Measurements from ENCODE around the gene DDX10. TPM values are rescaled to one million over a fixed set of nuclear protein-coding genes. Genes with fewer than 3 reads are reported as not detected.

DDX10 gene
- total and polyA plus RNA-seq, 2 experiments from 2014 or later: 32.4 to 37.8 TPM

GRCh38 chr11:108647701-108648527 lies 17.0 kb upstream of the DDX10 start:
- Histone ChIP-seq H2AFZ (peak overlapping the region; percentile 66; the same call in 1 of the 2 replicates), H3K4me1 (ENCODE audit: insufficient read depth) (0 out of 2 replicates have a peak, but pooled peaks cover 17% of the 10 kb centered on the region), H3F3A (replicated peaks; ENCODE audit: low read depth) (no peaks in the 10 kb centered on the region), H3K79me2 (replicated peaks; ENCODE audit: insufficient read depth) (no peaks in the 10 kb centered on the region), H3K27me3 (ENCODE audit: insufficient read depth) (no peaks in the 10 kb centered on the region), H3K9me2 (ENCODE audit: insufficient read depth) (no peaks in the 10 kb centered on the region), H3K4me2 (no peak overlapping the region), H4K20me1 (replicated peaks; ENCODE audit: insufficient read depth) (no peaks in the 10 kb centered on the region), H3K36me3 (ENCODE audit: insufficient read depth) (no peaks in the 10 kb centered on the region), H3K4me3 (no peak overlapping the region), H3K27ac (ENCODE audit: low read depth) (no peak overlapping the region)
- peaks cover 2% of the 10 kb centered on the region; the same call in 1 of the 3 replicates for H3K36me3 Mint-ChIP-seq (ENCODE audit: low read depth)
- no peak overlapping the region for H3K4me3 Mint-ChIP-seq
- H3K4me1 Mint-ChIP-seq: peaks cover 22% of the 10 kb centered on the region
- no peaks in the 10 kb centered on the region for H3K9me3 Mint-ChIP-seq
- no peaks in the 10 kb centered on the region for H3K27me3 Mint-ChIP-seq (ENCODE audit: insufficient read depth, low read depth, poor library complexity)
- H3K27ac Mint-ChIP-seq: peak overlapping the region; percentile 81
- TF ChIP-seq CTCF (conservative IDR thresholded peaks at IDR 0.05; ENCODE audit: low read depth in 2 of 2) (peak; percentile 95 to 99), STAT1 (IDR thresholded peaks at IDR 0.05; ENCODE audit: unreplicated experiment) (no peak), EZH2 (IDR thresholded peaks at IDR 0.05; ENCODE audit: low read depth, unreplicated experiment) (no peak), ZNF114 (CRISPR knock-in tag; IDR thresholded peaks at IDR 0.05) (0 out of 2 replicates have a peak, but pooled peaks have one; percentile 38), ETS1 (IDR thresholded peaks at IDR 0.05) (no peak), JUNB (IDR thresholded peaks at IDR 0.05; ENCODE audit: unreplicated experiment) (no peak), POLR2AphosphoS5 (IDR thresholded peaks at IDR 0.05; ENCODE audit: low read depth) (no peak)
- DNase-seq (ENCODE audit: low spot score): peak; percentile 90
- peak; percentile 98 for ATAC-seq

GRCh38 chr11:108648528-108648885 lies 16.4 kb upstream of the DDX10 start:
- Histone ChIP-seq H3K27ac (ENCODE audit: low read depth) (no peak overlapping the region), H3F3A (replicated peaks; ENCODE audit: low read depth) (no peaks in the 10 kb centered on the region), H3K36me3 (ENCODE audit: insufficient read depth) (no peaks in the 10 kb centered on the region), H3K4me3 (no peak overlapping the region), H3K27me3 (ENCODE audit: insufficient read depth) (no peaks in the 10 kb centered on the region), H4K20me1 (replicated peaks; ENCODE audit: insufficient read depth) (no peaks in the 10 kb centered on the region), H3K4me1 (ENCODE audit: insufficient read depth) (0 out of 2 replicates have a peak, but pooled peaks cover 17% of the 10 kb centered on the region), H3K9me2 (ENCODE audit: insufficient read depth) (no peaks in the 10 kb centered on the region), H3K4me2 (no peak overlapping the region), H2AFZ (peak overlapping the region; percentile 30; the same call in 1 of the 2 replicates), H3K79me2 (replicated peaks; ENCODE audit: insufficient read depth) (no peaks in the 10 kb centered on the region)
- DNase-seq (ENCODE audit: low spot score) (no peak), ATAC-seq (no peak)
- peaks cover under 1% of the 10 kb centered on the region; the same call in 1 of the 3 replicates for H3K36me3 Mint-ChIP-seq (ENCODE audit: low read depth)
- peaks cover 22% of the 10 kb centered on the region for H3K4me1 Mint-ChIP-seq
- no peaks in the 10 kb centered on the region for H3K9me3 Mint-ChIP-seq
- peak overlapping the region; percentile 77 for H3K27ac Mint-ChIP-seq
- H3K27me3 Mint-ChIP-seq (ENCODE audit: insufficient read depth, low read depth, poor library complexity): no peaks in the 10 kb centered on the region
- no peak overlapping the region for H3K4me3 Mint-ChIP-seq
- TF ChIP-seq EZH2 (IDR thresholded peaks at IDR 0.05; ENCODE audit: low read depth, unreplicated experiment) (no peak), ZNF462 (CRISPR knock-in tag; IDR thresholded peaks at IDR 0.05) (no peak), EZH2phosphoT487 (IDR thresholded peaks at IDR 0.05; ENCODE audit: unreplicated experiment) (no peak), ETS1 (IDR thresholded peaks at IDR 0.05) (no peak), ZNF331 (CRISPR knock-in tag; IDR thresholded peaks at IDR 0.05; ENCODE audit: low read depth) (no peak)
